SU-DHL-6 (cell line): ENCODE data around the gene RNU1-3.
"Not testable (repeated sequence)": the region's sequence is repeated elsewhere in the genome, so short reads cannot be mapped to it uniquely, and the experiment has no call there.

ENCODE experiments used
- H2AFZ ChIP-seq: fragments of 200-600 bp; sonication (generic); 2 replicates; pipeline ENCODE4 v1.6.1; 2014; ENCODE audit warnings: low read depth, mild to moderate bottlenecking, moderate library complexity, mixed read lengths, antibody characterized with exemption, low read length; ENCODE audit not compliant: severe bottlenecking
- H3F3A ChIP-seq: fragments of 200-600 bp; shearing (Covaris generic); 2 replicates; pipeline ENCODE4 v1.6.0; 2016; ENCODE audit warnings: antibody characterized with exemption, mild to moderate bottlenecking; ENCODE audit not compliant: insufficient read depth
- H3K27ac ChIP-seq: fragments of 200-600 bp; sonication (generic); 2 replicates; pipeline ENCODE4 v1.5.1; 2016; ENCODE audit warnings: low read depth, mild to moderate bottlenecking, low read length, moderate library complexity, mixed read lengths
- H3K27me3 ChIP-seq: fragments of 200-600 bp; sonication (generic), shearing (Covaris generic); 2 replicates; pipeline ENCODE4 v1.6.0; 2014; ENCODE audit warnings: mild to moderate bottlenecking, low read length
- H3K36me3 ChIP-seq: fragments of 200-600 bp; sonication (generic); 2 replicates; pipeline ENCODE4 v1.6.1; 2014; ENCODE audit warnings: mild to moderate bottlenecking, low read length, mixed read lengths
- H3K4me2 ChIP-seq: fragments of 300-600, 200-600 bp; shearing (Covaris generic), sonication (generic); 2 replicates; pipeline ENCODE4 v1.6.0; 2014; ENCODE audit warnings: low read length, low read depth, mild to moderate bottlenecking; ENCODE audit not compliant: poor library complexity, severe bottlenecking
- H3K4me3 ChIP-seq: fragments of 200-600 bp; sonication (generic); 2 replicates; pipeline ENCODE4 v1.5.1; 2014; ENCODE audit warnings: antibody characterized with exemption, low read length, mild to moderate bottlenecking, mixed read lengths; ENCODE audit not compliant: insufficient read depth, poor library complexity, severe bottlenecking
- H3K79me2 ChIP-seq: fragments of 200-600 bp; sonication (generic); 2 replicates; pipeline ENCODE4 v1.6.1; 2014; ENCODE audit warnings: mild to moderate bottlenecking, low read length, moderate library complexity; ENCODE audit not compliant: insufficient read depth
- H3K9ac ChIP-seq: fragments of 200-600 bp; sonication (generic); 2 replicates; pipeline ENCODE4 v1.7.0; 2014; ENCODE audit warnings: mild to moderate bottlenecking, low read length
- H3K9me2 ChIP-seq: fragments of 200-600 bp; sonication (generic); replicated peaks from 2 replicates; pipeline ENCODE4 v1.6.1; 2014; ENCODE audit warnings: low read length; ENCODE audit not compliant: insufficient read depth
- H3K9me3 ChIP-seq: fragments of 200-600 bp; sonication (generic); 2 replicates; pipeline ENCODE4 v1.6.1; 2014; ENCODE audit warnings: low read length, mixed read lengths; ENCODE audit not compliant: insufficient read depth
- H4K20me1 ChIP-seq: fragments of 200-600 bp; sonication (generic); 2 replicates; pipeline ENCODE4 v1.6.1; 2014; ENCODE audit warnings: low read depth, mild to moderate bottlenecking, antibody characterized with exemption, low read length, moderate library complexity, mixed read lengths
- CTCF ChIP-seq: fragments of 200-600 bp; sonication (generic); IDR thresholded peaks from one replicate; pipeline ENCODE4 v1.5.1; 2017; ENCODE audit warnings: antibody characterized with exemption, mild to moderate bottlenecking, low read length, moderate library complexity; ENCODE audit not compliant: insufficient read depth, poor library complexity, severe bottlenecking
- EZH2phosphoT487 ChIP-seq: fragments of 200-600 bp; sonication (generic), shearing (Covaris generic); conservative IDR thresholded peaks from 2 replicates; pipeline ENCODE4 v1.6.1; 2018; ENCODE audit warnings: mild to moderate bottlenecking, antibody characterized with exemption, low read length, moderate library complexity, mixed read lengths

The RNU1-3 gene

DNA sequence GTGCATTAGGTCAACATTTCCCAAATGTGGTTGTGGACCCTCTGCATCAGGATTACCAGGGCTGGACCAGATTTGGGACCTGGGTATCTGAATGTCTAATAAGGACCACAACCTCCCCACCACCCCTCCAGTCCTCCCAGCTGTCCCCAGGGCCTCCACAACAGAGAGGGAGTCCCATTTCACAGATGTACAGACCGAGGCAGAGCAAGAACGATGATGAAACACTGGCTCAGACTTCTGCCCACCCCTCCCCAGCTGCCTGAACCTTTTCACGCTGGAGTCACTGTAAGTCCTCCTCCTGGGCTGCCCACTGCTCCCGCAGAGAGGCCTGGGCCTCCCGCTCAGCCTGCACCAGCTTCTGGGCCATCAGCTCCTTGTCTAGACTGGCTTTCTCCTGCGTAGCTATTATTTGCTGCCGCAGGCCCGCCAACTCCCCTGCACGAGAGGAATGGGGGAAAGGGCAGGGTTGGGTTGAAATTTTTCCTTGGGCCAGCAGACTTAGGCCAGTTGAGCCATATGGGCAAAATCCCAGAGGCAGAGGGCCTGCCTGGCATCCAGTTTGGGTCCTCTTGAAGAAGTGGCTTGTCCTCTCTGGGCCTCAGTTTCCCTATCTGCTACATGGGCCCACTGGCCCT lies 45.0 kb downstream of the RNU1-3 start:
- H2AFZ ChIP-seq, H3K9me2 ChIP-seq, H3K9me3 ChIP-seq, H4K20me1 ChIP-seq, H3K9ac ChIP-seq, H3K27ac ChIP-seq, H3F3A ChIP-seq, H3K27me3 ChIP-seq, H3K4me2 ChIP-seq, H3K79me2 ChIP-seq, H3K36me3 ChIP-seq, H3K4me3 ChIP-seq: not testable (repeated sequence)

GRCh38 chr1:16621300-16621658 lies 45.5 kb downstream of the RNU1-3 start:
- no peak overlapping the region for H3K27ac ChIP-seq
- no peaks in the 10 kb centered on the region for H3K36me3 ChIP-seq

DNA sequence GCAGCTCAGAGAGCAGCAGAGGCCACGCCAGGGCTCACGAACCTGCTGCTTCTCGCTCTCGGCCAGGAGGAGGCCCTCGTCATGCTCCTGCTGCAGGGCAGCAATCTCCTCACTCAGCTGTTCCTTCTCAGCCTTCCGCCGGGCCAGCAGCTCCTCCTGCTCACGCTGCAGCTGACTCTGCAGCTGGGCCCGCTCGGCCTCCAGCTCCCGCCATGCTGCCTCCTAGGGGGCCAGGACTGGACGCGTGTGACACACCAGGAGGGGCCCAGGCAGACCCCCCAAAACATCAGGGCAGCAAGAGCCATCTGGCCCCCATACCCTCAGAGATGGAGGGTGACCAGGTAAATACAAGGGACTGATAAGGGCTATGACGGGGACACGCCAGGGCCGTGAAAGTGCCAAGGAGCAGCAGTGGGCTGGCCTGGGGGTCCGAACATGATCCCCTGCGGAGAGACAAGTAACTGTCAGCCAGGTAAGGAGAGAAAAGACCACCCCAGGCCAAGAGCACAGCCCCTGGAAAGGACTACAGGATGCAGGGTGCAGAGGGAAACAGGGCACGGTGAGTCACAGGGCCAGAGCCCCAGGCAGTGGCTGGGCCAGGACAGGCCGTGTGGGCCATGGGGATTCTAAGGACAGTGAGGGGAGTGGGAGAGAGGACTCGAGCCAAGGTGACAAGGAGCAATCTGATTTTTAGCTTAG lies 46.8 kb downstream of the RNU1-3 start:
- H4K20me1 ChIP-seq, H3K4me3 ChIP-seq, H3K36me3 ChIP-seq, H3K9me2 ChIP-seq, H3K4me2 ChIP-seq, H3K9me3 ChIP-seq, H3K27ac ChIP-seq, H3K9ac ChIP-seq, H3K79me2 ChIP-seq, H3F3A ChIP-seq, H3K27me3 ChIP-seq, H2AFZ ChIP-seq: not testable (repeated sequence)

More at GRCh38 chr1:16621300-16621658, 45.5 kb downstream of the RNU1-3 start:
- no peaks in the 10 kb centered on the region for H3K79me2 ChIP-seq
- no peak overlapping the region for H3K9ac ChIP-seq
- no peak overlapping the region for H2AFZ ChIP-seq
- H3K27me3 ChIP-seq = no peaks in the 10 kb centered on the region
- H3K4me3 ChIP-seq = no peak overlapping the region
- no peaks in the 10 kb centered on the region for H3K9me3 ChIP-seq
- H3K9me2 ChIP-seq = no peaks in the 10 kb centered on the region
- no peak overlapping the region for H3K4me2 ChIP-seq
- H3F3A ChIP-seq = 0 out of 2 replicates have a peak, but pooled peaks cover 4% of the 10 kb centered on the region
- TF ChIP-seq CTCF = no peak
- TF ChIP-seq EZH2phosphoT487 = no peak
- H4K20me1 ChIP-seq = no peaks in the 10 kb centered on the region

- Histone ChIP-seq H3F3A (peaks cover 11% of the 10 kb centered on the region), H3K79me2 (no peaks in the 10 kb centered on the region), H3K36me3 (no peaks in the 10 kb centered on the region), H4K20me1 (no peaks in the 10 kb centered on the region), H3K9me2 (no peaks in the 10 kb centered on the region), H3K9me3 (no peaks in the 10 kb centered on the region), H3K4me2 (no peak overlapping the region), H2AFZ (no peak overlapping the region), H3K27ac (no peak overlapping the region), H3K27me3 (no peaks in the 10 kb centered on the region), H3K9ac (no peak overlapping the region), H3K4me3 (no peak overlapping the region)
- TF ChIP-seq EZH2phosphoT487 (no peak), CTCF (no peak)
Measured at GRCh38 chr1:16618719-16619118, 48.0 kb downstream of the RNU1-3 start.
